HG02571 (cell line): ENCODE data around the gene FNBP1L.
"Not testable (repeated sequence)": the region's sequence is repeated elsewhere in the genome, so short reads cannot be mapped to it uniquely, and the experiment has no call there.

Experiments used
- ATAC-seq: cut with Tn5 transposase; IDR thresholded peaks from one replicate; pipeline ENCODE4 v1.9.1; 2021; ENCODE audit warnings: mild to moderate bottlenecking, moderate library complexity; ENCODE audit not compliant: unreplicated experiment

Gene FNBP1L

DNA sequence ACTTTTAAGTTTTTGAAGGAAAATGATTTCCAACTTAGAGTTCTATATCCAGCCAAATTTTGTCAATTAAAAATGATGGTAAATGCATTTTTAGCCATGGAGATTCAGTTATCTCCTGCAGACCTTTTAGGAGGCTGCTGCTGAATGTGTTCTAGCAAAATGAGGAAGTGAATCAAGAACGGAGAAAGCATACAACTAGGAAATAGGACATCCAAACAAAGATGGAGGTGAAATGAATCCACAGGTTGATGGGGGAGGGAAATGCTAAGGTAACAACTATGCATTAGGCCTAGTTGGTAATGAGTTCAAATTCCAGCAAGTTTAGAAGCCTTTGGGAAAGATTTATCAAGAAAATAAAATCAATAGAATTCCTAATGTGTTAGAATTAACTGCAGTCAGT is 80.5 kb downstream of the FNBP1L start:
- no peak for ATAC-seq

GRCh38 chr1:93531193-93531592 is 83.3 kb downstream of the FNBP1L start:
- ATAC-seq: no peak

DNA sequence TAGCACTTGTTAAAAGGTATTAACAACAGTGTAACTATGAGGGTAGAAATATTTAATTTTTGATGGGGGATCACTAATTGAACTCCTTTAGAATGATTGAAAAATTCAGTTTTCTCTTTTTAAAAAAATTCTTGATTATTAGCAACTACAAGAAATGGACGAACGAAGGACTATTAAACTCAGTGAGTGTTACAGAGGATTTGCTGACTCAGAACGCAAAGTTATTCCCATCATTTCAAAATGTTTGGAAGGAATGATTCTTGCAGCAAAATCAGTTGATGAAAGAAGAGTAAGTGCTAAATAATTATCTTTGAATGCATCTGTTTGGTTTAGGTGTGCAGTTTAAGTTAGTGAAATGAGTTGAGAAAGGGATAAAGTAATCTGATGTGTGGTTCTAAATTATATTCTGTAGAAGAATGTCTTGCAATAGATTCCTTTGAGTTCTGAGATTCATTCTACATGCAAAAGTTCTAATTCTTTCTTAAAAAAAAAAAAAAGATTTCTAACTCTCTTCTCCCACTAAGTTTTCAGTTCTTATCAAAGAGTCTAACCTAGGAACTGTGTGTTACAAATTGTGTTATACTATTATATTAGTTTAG is 85.0 kb downstream of the FNBP1L start:
- no peak for ATAC-seq

- no peak for ATAC-seq
Measured at GRCh38 chr1:93533677-93534076, 85.8 kb downstream of the FNBP1L start.

GRCh38 chr1:93537396-93537795 is 89.5 kb downstream of the FNBP1L start:
- no peak for ATAC-seq

GRCh38 chr1:93537924-93538323 is 90.0 kb downstream of the FNBP1L start:
- ATAC-seq: no peak

GRCh38 chr1:93541045-93541444 is 93.1 kb downstream of the FNBP1L start:
- ATAC-seq: no peak

DNA sequence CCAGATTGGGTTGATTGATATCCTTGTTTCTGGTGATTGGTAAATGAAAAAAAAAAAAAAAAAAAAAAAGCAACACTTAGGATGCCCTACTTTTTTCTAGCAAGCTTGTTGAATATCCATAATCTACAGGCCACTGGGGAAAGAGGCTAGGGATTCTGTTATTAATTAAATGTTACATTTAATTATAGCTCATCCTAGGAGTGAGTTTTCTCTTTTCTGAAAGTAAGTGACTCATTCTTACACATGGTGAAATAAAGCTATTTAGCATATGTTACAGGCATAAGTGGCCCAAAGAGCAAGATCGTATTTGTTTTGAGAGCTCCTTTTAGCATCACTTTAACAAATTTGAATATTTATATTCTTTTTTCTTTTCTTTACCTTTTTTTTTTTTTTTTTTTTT is 94.5 kb downstream of the FNBP1L start:
- ATAC-seq: no peak

DNA sequence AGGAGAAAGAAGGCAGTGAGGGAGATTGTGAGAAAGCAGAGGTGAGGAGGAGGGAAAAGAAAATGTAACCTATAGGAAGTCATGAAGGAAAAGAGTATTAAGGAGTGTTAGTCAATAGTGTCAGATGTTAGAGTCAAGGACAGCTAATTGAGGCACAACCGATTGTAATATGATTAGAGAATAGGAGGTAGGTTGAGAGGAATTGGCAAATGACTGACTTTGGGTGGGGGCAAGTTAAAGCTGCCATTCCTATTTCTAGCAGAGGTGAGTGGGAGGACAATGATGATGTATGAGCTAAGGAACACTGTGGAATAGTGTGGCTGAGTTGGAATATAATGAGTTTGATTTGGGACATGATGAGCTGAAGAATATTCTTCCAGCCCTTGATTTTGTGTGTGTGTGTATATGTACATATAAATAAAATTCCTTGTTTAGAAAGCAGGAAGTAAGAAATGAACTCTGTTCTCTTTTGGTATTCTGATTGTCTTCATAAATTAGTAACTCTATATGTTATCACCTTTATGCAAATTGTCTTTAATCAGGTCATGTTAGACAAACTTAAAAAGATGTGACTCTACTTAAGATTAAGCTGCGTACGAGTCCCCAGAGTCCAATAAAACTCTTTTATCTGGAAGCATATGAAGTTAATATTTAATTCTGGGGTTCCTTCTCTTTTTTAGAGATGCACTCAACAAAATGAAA is 98.4 kb downstream of the FNBP1L start:
- no peak for ATAC-seq

- ATAC-seq: no peak
Measured at GRCh38 chr1:93549131-93549530, 101.2 kb downstream of the FNBP1L start.

- ATAC-seq: no peak
Measured at GRCh38 chr1:93549811-93550210, 101.9 kb downstream of the FNBP1L start.

DNA sequence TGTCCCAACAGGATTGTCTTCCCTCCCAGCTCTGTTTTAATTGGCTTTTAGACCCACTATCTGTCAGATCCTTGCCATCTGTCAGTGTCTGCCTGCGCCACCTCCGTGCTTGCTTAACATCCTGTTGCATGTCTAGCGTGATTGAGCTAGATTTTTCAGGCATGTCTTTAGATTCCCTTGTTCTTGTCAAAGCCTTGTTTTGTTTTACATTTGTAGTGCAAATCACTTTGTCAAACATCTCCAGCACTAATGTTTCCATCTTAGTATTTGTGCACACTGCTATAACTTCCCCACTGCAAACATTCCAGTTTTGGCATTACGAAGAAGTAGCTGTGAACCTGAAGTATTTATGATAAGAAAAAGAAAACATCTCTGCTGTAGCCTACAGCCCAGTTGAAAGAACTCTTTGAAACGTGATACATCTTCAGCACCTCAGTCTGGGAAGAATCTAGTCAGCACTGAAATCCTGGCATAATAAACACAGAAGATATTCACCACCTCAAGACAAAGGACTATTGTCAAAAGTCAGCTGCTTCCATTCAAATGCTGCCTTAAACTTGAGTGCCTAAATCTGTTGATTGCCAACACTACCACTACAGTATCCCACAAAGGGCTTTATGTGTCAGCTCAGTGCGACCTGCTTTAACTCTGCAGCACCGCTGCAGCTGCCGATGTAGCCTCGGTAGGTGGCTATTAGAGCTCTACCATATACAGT is 105.0 kb downstream of the FNBP1L start:
- no peak for ATAC-seq

DNA sequence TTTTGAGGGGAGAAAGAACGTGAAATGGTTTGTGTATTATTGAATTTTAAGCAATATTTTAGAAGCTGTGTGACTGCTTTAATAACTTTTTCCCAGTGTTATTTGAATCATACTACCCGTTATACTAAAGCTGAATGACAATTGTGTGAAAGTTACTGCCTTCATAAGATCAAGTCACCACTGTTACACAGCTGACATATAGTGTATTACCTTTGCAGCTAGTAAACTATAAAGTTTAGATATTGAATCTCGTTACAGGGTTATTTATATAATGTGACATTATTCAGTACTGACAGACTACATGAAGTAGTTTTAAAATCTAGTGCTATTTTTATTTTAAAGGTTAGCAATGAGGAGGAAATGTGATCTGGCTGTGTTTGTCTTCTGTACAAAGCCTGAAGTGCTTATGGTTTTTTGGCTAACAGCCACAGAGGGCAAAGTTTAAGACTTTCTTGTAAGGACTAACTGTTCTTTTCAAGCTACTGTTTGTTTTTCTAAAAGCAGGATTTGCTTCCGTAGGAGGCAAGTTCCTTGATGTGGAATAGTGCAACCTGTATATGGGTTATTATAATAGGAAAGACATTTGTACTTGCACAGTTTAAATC is 106.1 kb downstream of the FNBP1L start:
- not testable (repeated sequence) for ATAC-seq

- ATAC-seq: no peak
Measured at GRCh38 chr1:93554883-93555872, 107.3 kb downstream of the FNBP1L start.

DNA sequence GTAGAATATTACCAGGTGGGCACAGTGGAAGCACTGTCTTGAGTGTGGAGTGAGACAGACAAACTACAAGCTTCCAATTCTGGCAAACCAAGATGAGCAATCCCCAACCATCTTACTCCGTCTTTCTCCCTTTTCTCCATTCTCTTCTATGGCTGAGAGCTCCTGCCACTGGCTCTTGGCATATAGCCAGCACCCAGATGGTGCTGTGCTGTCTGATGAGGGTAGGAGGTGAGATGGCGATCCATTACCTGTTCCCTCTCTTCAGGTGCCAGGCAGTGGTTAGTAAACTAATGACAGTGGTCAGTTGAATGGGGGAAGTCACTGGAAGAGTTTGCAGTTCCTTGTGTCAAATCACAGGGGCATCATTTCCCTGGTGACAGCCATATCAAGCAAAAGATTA is 108.4 kb downstream of the FNBP1L start:
- ATAC-seq: no peak

- ATAC-seq: no peak
Measured at GRCh38 chr1:93559045-93559444, 111.1 kb downstream of the FNBP1L start.

- no peak for ATAC-seq
Measured at GRCh38 chr1:93559695-93560094, 111.8 kb downstream of the FNBP1L start.

GRCh38 chr1:93565496-93566206 is 117.7 kb downstream of the FNBP1L start:
- no peak for ATAC-seq

GRCh38 chr1:93566227-93566626 is 118.3 kb downstream of the FNBP1L start:
- no peak for ATAC-seq
